GM18505 (cell line): ENCODE measurements around the gene NCK2.

Experiments
- ATAC-seq: cut with Tn5 transposase; IDR thresholded peaks from one replicate; pipeline ENCODE4 v1.9.1; 2021; ENCODE audit not compliant: unreplicated experiment
- POLR2A ChIP-seq: IDR thresholded peaks from 4 replicates; pipeline ENCODE4 v1.6.1; 2011; ENCODE audit warnings: borderline replicate concordance; ENCODE audit not compliant: insufficient read depth, insufficient read length; ENCODE audit errors: extremely low read depth

Gene NCK2

GRCh38 chr2:105741174-105741573, 3.5 kb upstream of the NCK2 start:
- no peak for TF ChIP-seq POLR2A
- ATAC-seq: no peak

GRCh38 chr2:105741617-105742016, 3.1 kb upstream of the NCK2 start:
- no peak for ATAC-seq
- TF ChIP-seq POLR2A: no peak

GRCh38 chr2:105744091-105744908, 412 bp upstream of the NCK2 start:
- ATAC-seq: peak; percentile 77
- peak; percentile 51 for TF ChIP-seq POLR2A

- ATAC-seq: peak; percentile 38
- TF ChIP-seq POLR2A: no peak
Observed at GRCh38 chr2:105746177-105747080, 1.7 kb downstream of the NCK2 start.

GRCh38 chr2:105747254-105747894, 2.7 kb downstream of the NCK2 start:
- TF ChIP-seq POLR2A: no peak
- no peak for ATAC-seq

- no peak for TF ChIP-seq POLR2A
- no peak for ATAC-seq
Observed at GRCh38 chr2:105747991-105748390, 3.3 kb downstream of the NCK2 start.

- no peak for ATAC-seq
- TF ChIP-seq POLR2A: no peak
Observed at GRCh38 chr2:105748566-105748965, 3.9 kb downstream of the NCK2 start.

GRCh38 chr2:105749583-105750400, 5.1 kb downstream of the NCK2 start:
- ATAC-seq: no peak
- TF ChIP-seq POLR2A: no peak

GRCh38 chr2:105750735-105751134, 6.0 kb downstream of the NCK2 start:
- TF ChIP-seq POLR2A: no peak
- no peak for ATAC-seq

GRCh38 chr2:105751272-105751671, 6.6 kb downstream of the NCK2 start:
- no peak for ATAC-seq
- TF ChIP-seq POLR2A: no peak

- ATAC-seq: no peak
- TF ChIP-seq POLR2A: no peak
Observed at GRCh38 chr2:105752691-105753358, 8.1 kb downstream of the NCK2 start.

- ATAC-seq: no peak
- no peak for TF ChIP-seq POLR2A
Observed at GRCh38 chr2:105753380-105753779, 8.7 kb downstream of the NCK2 start.
